HG03558 (cell line): ENCODE data around the gene FOLR2.
"Not testable (repeated sequence)": the region's sequence is repeated elsewhere in the genome, so short reads cannot be mapped to it uniquely, and the experiment has no call there.

Source experiments
- ATAC-seq: cut with Tn5 transposase; IDR thresholded peaks from one replicate; pipeline ENCODE4 v1.9.1; 2021; ENCODE audit warnings: moderate number of reproducible peaks; ENCODE audit not compliant: unreplicated experiment; ENCODE audit errors: extremely low read depth

FOLR2 gene

GRCh38 chr11:72265951-72266350 is 49.4 kb downstream of the FOLR2 start:
- ATAC-seq: no peak

- not testable (repeated sequence) for ATAC-seq
Observed at GRCh38 chr11:72266960-72267359, 50.4 kb downstream of the FOLR2 start.

- no peak for ATAC-seq
Observed at GRCh38 chr11:72267956-72268617, 51.5 kb downstream of the FOLR2 start.
